GM18951 (cell line): ENCODE measurements around the gene RCOR3.

Source experiments
- POLR2A ChIP-seq: IDR thresholded peaks from 4 replicates; pipeline ENCODE4 v1.6.1; 2011; ENCODE audit warnings: mild to moderate bottlenecking; ENCODE audit not compliant: insufficient read length, insufficient read depth; ENCODE audit errors: extremely low read depth
- in situ Hi-C: fragments of 300-500 bp; cut with MboI; formaldehyde crosslinking; loops from one replicate; pipeline ENCODE4 v1.12.0; 2022; ENCODE audit warnings: low sequenced_read_pairs, mixed read lengths, inconsistent platforms; ENCODE audit not compliant: unreplicated experiment

The RCOR3 gene

GRCh38 chr1:211323156-211324063 is 64.2 kb downstream of the RCOR3 start:
- in situ Hi-C loops: loop anchor here (10.0 kb wide), 1 partner anchor 151 kb away; no protein-coding TSS in a partner anchor
- TF ChIP-seq POLR2A: no peak

GRCh38 chr1:211324992-211325775 is 66.0 kb downstream of the RCOR3 start:
- no peak for TF ChIP-seq POLR2A
- in situ Hi-C loops: loop anchor here (10.0 to 25.0 kb wide), 2 partner anchors 150 to 337 kb away; no protein-coding TSS in a partner anchor

- in situ Hi-C loops: loop anchor here (10.0 to 25.0 kb wide), 2 partner anchors 149 to 336 kb away; no protein-coding TSS in a partner anchor
Observed at GRCh38 chr1:211326140-211326527, 67.0 kb downstream of the RCOR3 start.

GRCh38 chr1:211326528-211327345 is 67.6 kb downstream of the RCOR3 start, which contains the start of gene TRAF5:
Gene TRAF5 (plus strand): TSS chr1:211326833. CDS start chr1:211353240, 26,407 bp downstream.
- in situ Hi-C loops: loop anchor here (10.0 to 25.0 kb wide), 2 partner anchors 148 to 336 kb away; no protein-coding TSS in a partner anchor

More at GRCh38 chr1:211326140-211326527, 67.0 kb downstream of the RCOR3 start:
- no peak for TF ChIP-seq POLR2A

GRCh38 chr1:211327346-211327921 is 68.3 kb downstream of the RCOR3 start:
- TF ChIP-seq POLR2A: peak; percentile 56
- in situ Hi-C loops: loop anchor here (10.0 to 25.0 kb wide), 2 partner anchors 147 to 335 kb away; no protein-coding TSS in a partner anchor

More at GRCh38 chr1:211326528-211327345, 67.6 kb downstream of the RCOR3 start, which contains the start of gene TRAF5:
- peak; percentile 70 for TF ChIP-seq POLR2A

- in situ Hi-C loops: loop anchor here (10.0 to 25.0 kb wide), 2 partner anchors 147 to 334 kb away; no protein-coding TSS in a partner anchor
- no peak for TF ChIP-seq POLR2A
Observed at GRCh38 chr1:211328084-211328694, 69.0 kb downstream of the RCOR3 start.

- TF ChIP-seq POLR2A: no peak
- in situ Hi-C loops: loop anchor here (10.0 to 25.0 kb wide), 2 partner anchors 146 to 333 kb away; no protein-coding TSS in a partner anchor
Observed at GRCh38 chr1:211328866-211329475, 69.8 kb downstream of the RCOR3 start.

GRCh38 chr1:211329764-211330201 is 70.6 kb downstream of the RCOR3 start:
- in situ Hi-C loops: loop anchor here (10.0 to 25.0 kb wide), 2 partner anchors 145 to 333 kb away; no protein-coding TSS in a partner anchor
- TF ChIP-seq POLR2A: peak; percentile 16

- in situ Hi-C loops: loop anchor here (25.0 kb wide), 1 partner anchor 332 kb away; no protein-coding TSS in a partner anchor
- TF ChIP-seq POLR2A: no peak
Observed at GRCh38 chr1:211330282-211330936, 71.2 kb downstream of the RCOR3 start.

- no peak for TF ChIP-seq POLR2A
- in situ Hi-C loops: loop anchor here (25.0 kb wide), 1 partner anchor 331 kb away; no protein-coding TSS in a partner anchor
Observed at GRCh38 chr1:211331011-211331709, 72.0 kb downstream of the RCOR3 start.
